ENCODE results near the gene GTPBP6.

The GTPBP6 gene

GRCh38 chrX:338281-338835, 19.8 kb upstream of the GTPBP6 start:
- Histone ChIP-seq H3K27ac (ENCODE audit: low read depth, low read length) (no peak overlapping the region), H3K4me3 (ENCODE audit: insufficient read depth, low read length, poor library complexity, severe bottlenecking) (no peak overlapping the region), H2AFZ (ENCODE audit: low read depth, low read length, severe bottlenecking) (no peak overlapping the region), H3K9me3 (ENCODE audit: insufficient read depth, low read length) (no peaks in the 10 kb centered on the region), H3K79me2 (ENCODE audit: insufficient read depth, low read length) (no peaks in the 10 kb centered on the region), H3F3A (ENCODE audit: insufficient read depth) (no peaks in the 10 kb centered on the region), H3K9me2 (replicated peaks; ENCODE audit: insufficient read depth, low read length) (no peaks in the 10 kb centered on the region), H3K36me3 (ENCODE audit: low read length) (no peaks in the 10 kb centered on the region), H4K20me1 (ENCODE audit: low read depth, low read length) (no peaks in the 10 kb centered on the region), H3K9ac (ENCODE audit: low read length) (no peak overlapping the region), H3K27me3 (ENCODE audit: low read length) (no peaks in the 10 kb centered on the region), H3K4me2 (ENCODE audit: low read depth, low read length, poor library complexity, severe bottlenecking) (no peak overlapping the region)
- TF ChIP-seq CTCF (IDR thresholded peaks at IDR 0.05; ENCODE audit: insufficient read depth, low read length, poor library complexity, severe bottlenecking) = no peak
- no peak for TF ChIP-seq EZH2phosphoT487 (conservative IDR thresholded peaks at IDR 0.05; ENCODE audit: low read length)

GRCh38 chrX:337331-337831, 18.8 kb upstream of the GTPBP6 start:
- no peaks in the 10 kb centered on the region for H3K9me2 ChIP-seq (replicated peaks; ENCODE audit: insufficient read depth, low read length)
- no peak overlapping the region for H3K4me2 ChIP-seq (ENCODE audit: low read depth, low read length, poor library complexity, severe bottlenecking)
- no peaks in the 10 kb centered on the region for H3K27me3 ChIP-seq (ENCODE audit: low read length)
- TF ChIP-seq EZH2phosphoT487 (conservative IDR thresholded peaks at IDR 0.05; ENCODE audit: low read length) = no peak
- TF ChIP-seq CTCF (IDR thresholded peaks at IDR 0.05; ENCODE audit: insufficient read depth, low read length, poor library complexity, severe bottlenecking) = no peak
- H4K20me1 ChIP-seq (ENCODE audit: low read depth, low read length) = no peaks in the 10 kb centered on the region
- H3K79me2 ChIP-seq (ENCODE audit: insufficient read depth, low read length) = no peaks in the 10 kb centered on the region
- H3K9ac ChIP-seq (ENCODE audit: low read length) = no peak overlapping the region
- no peaks in the 10 kb centered on the region for H3F3A ChIP-seq (ENCODE audit: insufficient read depth)
- no peak overlapping the region for H2AFZ ChIP-seq (ENCODE audit: low read depth, low read length, severe bottlenecking)
- no peak overlapping the region for H3K4me3 ChIP-seq (ENCODE audit: insufficient read depth, low read length, poor library complexity, severe bottlenecking)
- no peak overlapping the region for H3K27ac ChIP-seq (ENCODE audit: low read depth, low read length)
- no peaks in the 10 kb centered on the region for H3K9me3 ChIP-seq (ENCODE audit: insufficient read depth, low read length)
- H3K36me3 ChIP-seq (ENCODE audit: low read length) = no peaks in the 10 kb centered on the region

GRCh38 chrX:336227-336626, 17.6 kb upstream of the GTPBP6 start:
- Histone ChIP-seq H3K9ac (ENCODE audit: low read length) (no peak overlapping the region), H3K36me3 (ENCODE audit: low read length) (no peaks in the 10 kb centered on the region)

More at GRCh38 chrX:336227-336626, 17.6 kb upstream of the GTPBP6 start:
- no peak overlapping the region for H3K4me3 ChIP-seq (ENCODE audit: insufficient read depth, low read length, poor library complexity, severe bottlenecking)
- TF ChIP-seq EZH2phosphoT487 (conservative IDR thresholded peaks at IDR 0.05; ENCODE audit: low read length) = no peak
- TF ChIP-seq CTCF (IDR thresholded peaks at IDR 0.05; ENCODE audit: insufficient read depth, low read length, poor library complexity, severe bottlenecking) = no peak
- H3K4me2 ChIP-seq (ENCODE audit: low read depth, low read length, poor library complexity, severe bottlenecking) = no peak overlapping the region
- H4K20me1 ChIP-seq (ENCODE audit: low read depth, low read length) = no peaks in the 10 kb centered on the region
- no peaks in the 10 kb centered on the region for H3F3A ChIP-seq (ENCODE audit: insufficient read depth)
- H3K27me3 ChIP-seq (ENCODE audit: low read length) = no peaks in the 10 kb centered on the region
- no peak overlapping the region for H3K27ac ChIP-seq (ENCODE audit: low read depth, low read length)
- no peak overlapping the region for H2AFZ ChIP-seq (ENCODE audit: low read depth, low read length, severe bottlenecking)
- no peaks in the 10 kb centered on the region for H3K9me3 ChIP-seq (ENCODE audit: insufficient read depth, low read length)
- no peaks in the 10 kb centered on the region for H3K9me2 ChIP-seq (replicated peaks; ENCODE audit: insufficient read depth, low read length)
- H3K79me2 ChIP-seq (ENCODE audit: insufficient read depth, low read length) = no peaks in the 10 kb centered on the region

Data from SU-DHL-6 (cell line).